HEK293 (cell line): ENCODE measurements around the gene HBP1.

Experiments used
- CTCF ChIA-PET: fragments of 350-600 bp; formaldehyde crosslinking; extraction: SDS; loops from one replicate; lab custom pipeline; 2021; ENCODE audit warnings: antibody characterized with exemption; lab: Yijun Ruan, JAX
- POLR2A ChIA-PET: fragments of 300-600 bp; formaldehyde crosslinking; extraction: SDS; loops from one replicate; lab custom pipeline; 2020; ENCODE audit warnings: antibody characterized with exemption, inconsistent platforms; lab: Yijun Ruan, JAX
- H3K27ac ChIP-seq: fragments of 200-500 bp; sonication (Bioruptor generic); 2 replicates; pipeline ENCODE4 v1.5.1; 2014; ENCODE audit warnings: low read depth, low read length, control low read depth, inconsistent platforms; ENCODE audit errors: extremely low read depth
- H3K36me3 ChIP-seq, 2 experiments: fragments of 200-500 bp in 1 of 2; sonication (Bioruptor generic) in 1 of 2; 1 replicate in 1 of 2; 2 replicates in 1 of 2; pipeline ENCODE4 v1.5.1; 2014 to 2017; ENCODE audit warnings: inconsistent platforms in 2 of 2, low read length in 2 of 2; ENCODE audit not compliant: control insufficient read depth in 2 of 2, insufficient read depth in 1 of 2
- H3K4me1 ChIP-seq: fragments of 200-500 bp; sonication (Bioruptor generic); 2 replicates; pipeline ENCODE4 v1.5.1; 2014; ENCODE audit warnings: mild to moderate bottlenecking, low read length, inconsistent platforms; ENCODE audit not compliant: control insufficient read depth, insufficient read depth
- H3K4me3 ChIP-seq: 2 replicates; pipeline ENCODE4 v1.5.1; 2011; ENCODE audit warnings: low read depth, mild to moderate bottlenecking, control low read depth, low read length, moderate library complexity
- H3K9me3 ChIP-seq: fragments of 200-500 bp; sonication (Bioruptor generic); 2 replicates; pipeline ENCODE4 v1.5.1; 2014; ENCODE audit warnings: low read depth, low read length, inconsistent platforms; ENCODE audit not compliant: control insufficient read depth, insufficient read depth
- PRDM1 ChIP-seq: fragments of 450-650 bp; formaldehyde crosslinking; IDR thresholded peaks from 2 replicates; pipeline ENCODE4; 2016; ENCODE audit warnings: missing biosample characterization, missing genetic modification characterization
- TSHZ1 ChIP-seq: fragments of 450-650 bp; formaldehyde crosslinking; IDR thresholded peaks from 2 replicates; pipeline ENCODE4 v1.5.1; 2016; ENCODE audit warnings: missing biosample characterization, missing genetic modification characterization, borderline replicate concordance
- ZBTB17 ChIP-seq: fragments of 450-650 bp; formaldehyde crosslinking; IDR thresholded peaks from 2 replicates; pipeline ENCODE4 v1.5.1; 2016; ENCODE audit warnings: missing biosample characterization, missing genetic modification characterization
- ZNF18 ChIP-seq: fragments of 450-650 bp; formaldehyde crosslinking; IDR thresholded peaks from 2 replicates; pipeline ENCODE4 v1.5.1; 2016; ENCODE audit warnings: missing biosample characterization, missing genetic modification characterization
- ZNF239 ChIP-seq: fragments of 450-650 bp; formaldehyde crosslinking; IDR thresholded peaks from 2 replicates; pipeline ENCODE4 v1.5.1; 2016; ENCODE audit warnings: missing biosample characterization, missing genetic modification characterization
- ZNF544 ChIP-seq: fragments of 450-650 bp; formaldehyde crosslinking; IDR thresholded peaks from 2 replicates; pipeline ENCODE4 v1.5.0; 2017; ENCODE audit warnings: missing biosample characterization, missing genetic modification characterization
- TF ChIP-seq, protein P1 (sequence below): fragments of 450-650 bp; formaldehyde crosslinking; IDR thresholded peaks from 2 replicates; pipeline ENCODE4 v1.5.1; 2017; ENCODE audit warnings: missing biosample characterization, missing genetic modification characterization

The HBP1 gene

DNA sequence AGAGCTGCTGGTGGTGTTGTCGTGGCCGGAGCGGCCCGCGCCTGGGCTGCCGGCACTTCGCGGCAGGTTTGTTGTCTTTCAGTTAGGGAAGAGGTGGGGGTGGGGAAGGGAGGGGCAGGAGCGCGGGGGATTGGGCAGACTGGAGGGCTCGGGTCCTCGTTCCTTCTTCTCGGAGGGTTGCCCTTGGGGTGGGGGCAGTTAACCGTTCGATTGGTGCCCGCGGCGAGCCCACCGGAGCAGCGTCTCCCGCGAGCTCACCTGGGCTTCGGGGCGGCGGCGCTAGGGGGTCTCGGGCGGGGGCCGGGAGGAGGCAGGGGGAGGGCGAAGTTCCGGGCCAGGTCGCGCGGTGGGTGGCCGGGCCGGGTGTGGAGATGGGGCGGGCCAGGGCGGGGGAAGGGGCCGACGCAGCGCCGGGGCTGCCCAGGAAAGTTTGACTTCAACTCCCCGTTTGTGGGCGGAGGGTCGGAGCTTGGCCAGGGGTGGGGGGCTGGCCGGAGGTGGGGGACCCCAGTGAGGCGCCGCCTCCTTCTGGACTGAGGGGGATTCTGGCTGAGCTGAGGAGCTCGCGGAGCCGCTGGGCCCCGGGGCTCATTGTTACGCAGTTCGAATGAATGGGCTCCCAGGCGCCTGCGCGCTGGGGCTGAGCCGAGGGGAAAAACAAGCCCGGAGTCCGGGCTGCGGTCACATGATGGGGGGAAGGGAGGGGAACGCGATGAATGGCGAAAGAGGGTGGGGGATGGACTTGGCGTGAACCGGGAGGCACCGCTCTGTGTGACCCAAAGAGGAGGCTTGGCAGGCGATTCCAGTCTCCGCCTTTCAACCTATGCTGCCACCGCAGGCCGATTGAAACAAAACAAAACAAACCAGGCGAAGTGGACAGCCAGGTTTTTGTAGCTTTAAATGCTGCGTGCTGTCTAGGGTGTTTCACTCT is 582 bp downstream of the HBP1 start (continued):
- TF ChIP-seq TSHZ1 (tag by site-specific recombination) (peak; percentile 80; the same call in 1 of the 2 replicates), ZNF239 (tag by site-specific recombination) (no peak)

DNA sequence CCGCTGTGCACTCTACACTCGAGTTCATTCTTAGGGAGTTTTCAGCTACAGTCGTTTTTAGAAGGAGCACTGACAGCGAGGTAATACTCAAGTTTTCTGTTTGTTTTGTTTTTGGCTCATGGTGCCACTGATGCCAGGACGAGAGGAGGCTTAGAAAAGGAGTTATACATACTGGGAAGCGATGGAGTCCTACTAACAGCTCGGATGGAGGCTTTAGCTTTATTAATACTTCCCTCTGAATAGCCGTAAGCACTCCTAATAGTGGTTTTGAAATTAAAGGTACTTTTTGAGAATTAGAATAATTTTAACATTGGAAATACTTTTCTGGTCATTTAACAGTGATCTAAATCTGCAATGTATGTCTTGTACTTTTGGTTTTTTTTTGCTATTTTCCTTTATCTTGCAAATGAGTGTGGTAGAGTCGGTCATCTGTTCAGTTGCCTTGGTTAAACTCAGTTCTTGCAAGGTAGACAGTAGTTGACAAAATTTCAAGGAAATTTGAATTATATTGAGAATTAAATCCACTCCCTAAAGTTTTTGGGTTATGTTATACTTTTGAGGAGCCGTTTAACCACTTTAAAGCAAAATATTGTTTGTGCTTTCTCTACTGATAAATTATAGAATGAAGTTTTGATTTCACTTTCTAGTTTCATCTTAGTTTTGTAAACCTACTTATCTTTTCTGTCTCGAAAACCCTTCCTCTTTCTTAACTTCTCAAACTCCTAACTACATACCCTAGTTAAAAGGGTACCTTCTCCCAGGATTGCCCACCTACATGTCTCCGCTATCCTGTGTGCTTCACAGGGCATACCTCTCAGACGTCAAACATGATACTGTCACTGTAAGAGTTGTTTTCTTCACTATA is 1.5 kb downstream of the HBP1 start:
- TF ChIP-seq ZBTB17 (tag by site-specific recombination) (peak; percentile 69), ZNF18 (tag by site-specific recombination) (0 out of 2 replicates have a peak, but pooled peaks have one; percentile 0), ZNF544 (no peak), TSHZ1 (tag by site-specific recombination) (no peak), PRDM1 (tag by site-specific recombination) (peak; percentile 46; the same call in 1 of the 2 replicates)
- TF ChIP-seq, protein P1, sequence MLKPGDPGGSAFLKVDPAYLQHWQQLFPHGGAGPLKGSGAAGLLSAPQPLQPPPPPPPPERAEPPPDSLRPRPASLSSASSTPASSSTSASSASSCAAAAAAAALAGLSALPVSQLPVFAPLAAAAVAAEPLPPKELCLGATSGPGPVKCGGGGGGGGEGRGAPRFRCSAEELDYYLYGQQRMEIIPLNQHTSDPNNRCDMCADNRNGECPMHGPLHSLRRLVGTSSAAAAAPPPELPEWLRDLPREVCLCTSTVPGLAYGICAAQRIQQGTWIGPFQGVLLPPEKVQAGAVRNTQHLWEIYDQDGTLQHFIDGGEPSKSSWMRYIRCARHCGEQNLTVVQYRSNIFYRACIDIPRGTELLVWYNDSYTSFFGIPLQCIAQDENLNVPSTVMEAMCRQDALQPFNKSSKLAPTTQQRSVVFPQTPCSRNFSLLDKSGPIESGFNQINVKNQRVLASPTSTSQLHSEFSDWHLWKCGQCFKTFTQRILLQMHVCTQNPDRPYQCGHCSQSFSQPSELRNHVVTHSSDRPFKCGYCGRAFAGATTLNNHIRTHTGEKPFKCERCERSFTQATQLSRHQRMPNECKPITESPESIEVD (tag by site-specific recombination), result 0 out of 2 replicates have a peak, but pooled peaks have one; percentile 22
- POLR2A ChIA-PET, result interaction anchor here (2.5 to 2.6 kb wide), 2 partner anchors 11 to 885 kb away, joined by 11 to 14 read pairs; partner anchors contain the start of gene NAMPT
- H3K9me3 ChIP-seq, result no peaks in the 10 kb centered on the region
- peak overlapping the region; percentile 61; the same call in 1 of the 2 replicates for H3K27ac ChIP-seq
- peak overlapping the region; percentile 91 for H3K4me3 ChIP-seq
- H3K4me1 ChIP-seq, result no peaks in the 10 kb centered on the region
- H3K36me3 ChIP-seq, result no peaks in the 10 kb centered on the region
- CTCF ChIA-PET, result interaction anchor here (0.7 kb wide), 4 partner anchors 10 to 153 kb away, joined by 3 to 4 read pairs (median 4); no protein-coding TSS in a partner anchor
